Prostate gland (tissue), 2 donors: ENCODE data around the gene ATF7IP2.

ENCODE experiments used
- CTCF ChIP-seq, 4 experiments: fragments of 200-600 bp in 2 of 4; fragments of 450-650 bp in 2 of 4; sonication (generic) in 2 of 4; IDR thresholded peaks; 1 replicate in 3 of 4; 2 replicates in 1 of 4; pipeline ENCODE4 v1.5.1; 2016 to 2019; ENCODE audit warnings: antibody characterized with exemption in 4 of 4, mild to moderate bottlenecking in 2 of 4, moderate library complexity in 2 of 4
- POLR2AphosphoS5 ChIP-seq: sonication (generic); formaldehyde crosslinking; IDR thresholded peaks from one replicate; pipeline ENCODE4 v1.6.1; 2017; ENCODE audit warnings: antibody characterized with exemption

- TF ChIP-seq CTCF (IDR thresholded peaks at IDR 0.05), result no peak
- TF ChIP-seq POLR2AphosphoS5, result no peak
These were observed 141.1 kb downstream of the ATF7IP2 start for GRCh38 chr16:10526962-10527361.
